ENCODE results near the gene EHD4.

The EHD4 gene

DNA sequence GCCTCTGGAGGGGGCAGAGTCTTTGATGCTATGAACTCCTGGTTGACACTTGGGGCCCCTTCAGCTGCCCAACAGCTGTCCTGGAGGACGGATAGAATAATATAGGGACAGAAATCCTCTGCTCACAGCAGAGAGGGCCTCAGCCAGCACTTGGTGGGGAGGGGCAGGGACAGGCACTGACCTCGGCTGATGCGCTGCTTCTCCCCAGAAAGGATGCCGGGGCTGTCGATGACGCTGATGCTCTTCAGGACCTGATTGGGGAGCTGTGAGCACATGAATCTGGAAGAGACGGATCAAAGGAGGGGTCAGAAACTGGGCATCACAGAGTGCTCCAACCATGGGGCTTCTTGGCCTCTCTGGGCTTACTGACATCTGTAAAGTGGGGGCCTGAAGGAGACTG is 29.5 kb downstream of the EHD4 start:
- Mint-ChIP-seq H3K27me3 (no peaks in the 10 kb centered on the region), H3K36me3 (ENCODE audit: insufficient read depth) (peaks cover 43% of the 10 kb centered on the region), H3K4me1 (ENCODE audit: low read depth in 2 of 2) (peaks cover 14 to 19% of the 10 kb centered on the region in 2 donors), H3K9me3 (no peaks in the 10 kb centered on the region), H3K27ac (peak overlapping the region; percentile 76 to 79), H3K4me3 (no peak overlapping the region)
- DNase-seq (no peak), ATAC-seq (replicated peaks) (no peak)

DNA sequence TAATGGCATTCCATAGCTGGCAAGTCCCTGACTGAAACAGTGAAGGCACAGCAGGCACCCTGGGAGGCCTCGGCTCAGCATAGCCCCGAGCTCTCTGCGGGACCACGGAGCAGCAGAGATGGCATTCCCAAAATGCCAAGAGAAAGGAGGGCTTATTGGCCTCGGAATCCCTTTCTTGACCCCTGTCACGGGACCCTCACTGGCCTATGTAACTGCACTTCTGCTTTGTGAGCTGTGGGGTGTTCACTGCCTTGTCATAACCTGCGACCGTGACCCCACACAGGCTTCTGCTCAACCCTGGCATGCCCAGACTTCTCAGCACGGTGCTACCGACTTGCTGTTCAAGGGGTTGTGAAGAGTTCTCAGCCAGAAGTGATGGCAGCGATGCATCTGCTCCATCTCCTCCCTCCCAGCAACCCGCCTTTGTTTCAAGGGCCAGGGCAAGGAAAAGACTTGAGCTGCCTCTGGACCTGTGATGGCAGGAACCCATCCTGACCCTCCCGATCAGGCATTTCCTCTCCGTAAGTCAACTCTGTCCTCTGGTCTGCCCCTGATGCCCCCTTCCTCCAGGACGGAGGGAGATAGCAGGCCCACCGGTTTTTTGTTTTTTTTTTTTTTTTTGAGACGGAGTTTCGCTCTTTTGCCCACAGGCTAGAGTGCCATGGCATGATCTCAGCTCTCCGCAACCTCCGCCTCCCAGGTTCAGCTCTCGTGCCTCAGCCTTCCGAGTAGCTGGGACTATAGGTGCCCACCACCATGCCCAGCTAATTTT is 30.5 kb downstream of the EHD4 start:
- H3K4me1 Mint-ChIP-seq (ENCODE audit: low read depth in 2 of 2), result peaks cover 22 to 29% of the 10 kb centered on the region in 2 donors
- no peaks in the 10 kb centered on the region for H3K9me3 Mint-ChIP-seq
- H3K4me3 Mint-ChIP-seq, result no peak overlapping the region
- DNase-seq, result no peak
- H3K27ac Mint-ChIP-seq, result peak overlapping the region; percentile 76 to 79
- peaks cover 46% of the 10 kb centered on the region for H3K36me3 Mint-ChIP-seq (ENCODE audit: insufficient read depth)
- ATAC-seq (replicated peaks), result no peak
- H3K27me3 Mint-ChIP-seq, result no peaks in the 10 kb centered on the region

DNA sequence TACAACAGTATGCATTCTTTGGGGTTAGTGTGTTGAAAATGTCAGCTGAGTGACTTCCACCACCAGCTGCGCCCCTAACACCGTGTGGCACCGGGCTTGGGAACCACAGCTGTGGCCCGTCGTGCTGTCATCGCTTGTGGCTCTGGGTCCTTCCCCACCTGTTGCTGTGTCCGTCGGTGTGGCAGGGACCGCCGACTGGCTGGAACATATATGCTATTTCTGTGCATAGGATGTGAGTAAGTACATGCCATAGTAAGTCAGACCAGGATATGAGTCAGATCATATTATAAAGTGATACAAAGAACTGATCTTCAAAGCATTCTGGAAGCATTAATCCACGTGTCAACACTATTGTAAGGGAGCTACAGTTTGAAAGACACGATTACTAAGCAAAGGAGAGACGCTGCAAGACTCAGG is 31.9 kb downstream of the EHD4 start:
- Mint-ChIP-seq H3K4me3 (peak overlapping the region; percentile 24 to 58), H3K9me3 (no peaks in the 10 kb centered on the region), H3K36me3 (ENCODE audit: insufficient read depth) (peaks cover 53% of the 10 kb centered on the region), H3K27ac (peak overlapping the region; percentile 76 to 98), H3K4me1 (ENCODE audit: low read depth in 2 of 2) (peaks cover 33 to 43% of the 10 kb centered on the region in 2 donors), H3K27me3 (no peaks in the 10 kb centered on the region)
- peak; percentile 31 to 35 (median 33) for DNase-seq
- peak; percentile 25 for ATAC-seq (replicated peaks)

DNA sequence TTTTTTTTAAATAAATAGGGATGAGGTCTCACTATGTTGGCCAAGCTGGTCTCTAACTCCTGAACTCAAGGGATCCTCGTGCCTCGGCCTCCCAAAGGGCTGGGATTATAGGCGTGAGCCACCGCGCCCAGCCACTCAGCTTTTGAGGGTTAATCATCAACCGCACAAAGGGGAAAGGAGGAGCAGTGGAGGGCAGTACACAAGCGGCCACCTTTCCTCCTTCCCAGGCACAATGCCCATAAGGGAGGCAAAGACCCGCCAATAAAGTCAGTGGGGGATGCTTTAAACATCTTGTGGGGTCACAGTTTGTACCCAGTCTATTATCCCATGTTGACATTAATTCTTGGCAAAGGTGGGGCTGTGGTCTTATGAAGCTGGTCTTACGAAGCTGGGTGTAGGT is 32.4 kb downstream of the EHD4 start:
- no peak for ATAC-seq (replicated peaks)
- no peak for DNase-seq
- Mint-ChIP-seq H3K36me3 (ENCODE audit: insufficient read depth) (peaks cover 52% of the 10 kb centered on the region), H3K9me3 (no peaks in the 10 kb centered on the region), H3K4me1 (ENCODE audit: low read depth in 2 of 2) (peaks cover 35 to 44% of the 10 kb centered on the region in 2 donors), H3K27me3 (no peaks in the 10 kb centered on the region), H3K27ac (peak overlapping the region; percentile 76 to 98), H3K4me3 (peak overlapping the region in 1 of 2 donors; percentile 24)

DNA sequence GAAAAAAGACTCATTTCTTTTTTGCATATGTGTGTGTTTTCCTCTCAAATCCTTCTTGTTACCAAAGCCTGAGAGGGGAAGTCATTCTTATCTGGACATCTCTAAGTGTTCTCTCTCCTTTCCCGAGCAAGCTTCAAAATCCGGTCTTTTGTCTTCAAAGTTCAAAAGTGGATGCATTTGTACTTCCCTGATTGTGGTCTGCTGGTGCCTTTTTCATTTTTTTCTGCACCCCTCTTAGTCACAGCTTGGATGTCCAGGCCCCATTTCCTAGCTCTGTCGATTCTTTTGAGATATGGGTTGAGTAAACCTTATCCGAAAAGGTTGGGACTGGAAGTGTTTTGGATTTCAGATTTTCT is 34.8 kb downstream of the EHD4 start:
- DNase-seq (no peak), ATAC-seq (replicated peaks) (no peak)
- Mint-ChIP-seq H3K27ac (peak overlapping the region; percentile 97 to 98), H3K4me3 (peak overlapping the region; percentile 65 to 69), H3K27me3 (no peaks in the 10 kb centered on the region), H3K36me3 (ENCODE audit: insufficient read depth) (peaks cover 55% of the 10 kb centered on the region), H3K9me3 (no peaks in the 10 kb centered on the region), H3K4me1 (ENCODE audit: low read depth in 2 of 2) (peaks cover 43 to 50% of the 10 kb centered on the region in 2 donors)

DNA sequence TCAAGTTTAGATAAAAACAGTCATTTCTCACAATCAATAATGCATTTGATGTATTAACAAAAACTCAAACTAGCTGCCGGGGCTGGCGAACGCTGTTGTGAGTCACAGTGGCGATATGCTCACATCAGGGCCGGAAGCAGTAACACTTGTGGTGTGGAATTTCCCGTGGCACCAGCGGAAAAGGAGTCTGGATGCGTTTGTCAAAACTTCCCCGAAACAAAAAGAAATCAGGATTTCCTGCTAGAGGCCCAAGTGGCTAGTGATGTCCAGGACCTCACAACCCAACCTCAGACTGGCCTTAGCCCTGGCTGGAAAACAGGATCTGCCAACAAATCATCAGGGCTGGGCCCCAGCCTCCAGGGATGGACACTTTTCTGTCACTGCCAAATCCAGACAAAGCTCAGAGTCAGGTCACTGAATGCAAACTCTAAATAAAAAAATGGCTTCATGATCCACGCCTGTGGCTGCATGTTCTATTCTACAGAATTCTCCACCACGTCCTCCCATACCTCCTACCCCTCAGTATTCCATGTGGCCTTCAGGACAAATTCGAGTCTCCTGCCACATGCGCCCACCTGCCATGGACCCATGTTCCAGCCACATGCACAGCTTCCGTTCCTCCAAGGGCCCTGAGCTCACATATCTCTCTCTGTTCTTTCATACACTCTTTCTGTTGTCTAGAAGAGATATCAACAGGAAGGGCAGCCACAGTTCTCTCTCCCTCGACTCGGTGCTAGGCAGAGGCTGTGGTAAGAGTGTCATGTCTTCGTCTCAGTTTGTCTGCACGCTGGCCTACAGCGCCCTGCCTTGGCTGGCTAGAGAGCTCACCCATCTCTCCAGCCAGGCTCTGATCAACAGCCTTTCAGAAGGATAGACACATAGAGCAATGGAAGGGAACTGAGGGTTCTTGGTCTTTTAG is 35.4 kb downstream of the EHD4 start:
- ATAC-seq (replicated peaks) (peak; percentile 82), DNase-seq (peak; percentile 70 to 76 (median 70))
- Mint-ChIP-seq H3K4me3 (peak overlapping the region; percentile 65 to 69), H3K36me3 (ENCODE audit: insufficient read depth) (peaks cover 53% of the 10 kb centered on the region), H3K9me3 (no peaks in the 10 kb centered on the region), H3K4me1 (ENCODE audit: low read depth in 2 of 2) (peaks cover 43 to 45% of the 10 kb centered on the region in 2 donors), H3K27ac (peak overlapping the region; percentile 97 to 98), H3K27me3 (no peaks in the 10 kb centered on the region)

DNA sequence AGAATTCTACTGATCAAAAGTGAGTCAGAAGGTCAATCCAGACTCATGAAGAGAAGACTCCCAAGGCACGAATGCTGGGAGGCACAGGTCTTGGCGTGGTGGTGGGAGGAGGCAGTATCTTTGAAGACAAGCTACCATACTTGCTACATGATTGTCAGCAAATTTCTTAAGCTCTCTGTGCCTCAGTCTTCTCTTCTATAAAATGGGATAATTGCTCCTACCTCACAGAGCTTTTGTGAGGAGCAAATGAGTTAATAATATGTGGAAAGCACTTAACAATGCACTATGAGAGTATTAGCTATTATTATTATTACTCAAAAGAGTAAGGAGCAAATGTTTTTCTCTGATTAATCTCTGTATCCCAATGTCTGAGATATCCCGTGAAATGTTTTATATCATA is 36.2 kb downstream of the EHD4 start:
- no peak for ATAC-seq (replicated peaks)
- peak overlapping the region; percentile 65 to 69 for H3K4me3 Mint-ChIP-seq
- peaks cover 47% of the 10 kb centered on the region for H3K36me3 Mint-ChIP-seq (ENCODE audit: insufficient read depth)
- H3K27me3 Mint-ChIP-seq, result no peaks in the 10 kb centered on the region
- DNase-seq, result no peak
- no peaks in the 10 kb centered on the region for H3K9me3 Mint-ChIP-seq
- H3K4me1 Mint-ChIP-seq (ENCODE audit: low read depth in 2 of 2), result peaks cover 43 to 45% of the 10 kb centered on the region in 2 donors
- H3K27ac Mint-ChIP-seq, result peak overlapping the region; percentile 97 to 98

DNA sequence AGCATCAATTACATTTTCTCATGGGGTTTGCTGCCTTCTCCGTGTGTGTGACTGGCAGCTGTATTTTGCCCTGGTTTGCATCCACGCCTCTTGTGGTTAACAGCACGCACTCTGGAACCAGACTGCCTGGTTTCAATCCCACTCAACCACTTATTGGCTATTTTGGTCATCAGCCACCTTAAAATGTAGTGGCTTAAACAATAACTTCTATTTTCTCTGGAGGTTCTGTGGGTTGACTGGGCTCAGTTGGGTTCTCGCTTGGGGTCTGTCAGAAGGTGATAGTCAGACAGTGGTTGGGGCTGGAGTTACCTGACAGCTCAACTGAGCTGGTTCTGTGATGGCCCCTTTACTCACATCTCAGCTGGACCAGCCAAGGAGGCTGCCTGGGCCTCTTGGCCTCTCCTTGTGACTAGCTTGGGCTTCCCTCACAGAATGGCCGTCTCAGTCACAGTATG is 36.8 kb downstream of the EHD4 start:
- no peak for DNase-seq
- peak overlapping the region; percentile 65 to 69 for H3K4me3 Mint-ChIP-seq

DNA sequence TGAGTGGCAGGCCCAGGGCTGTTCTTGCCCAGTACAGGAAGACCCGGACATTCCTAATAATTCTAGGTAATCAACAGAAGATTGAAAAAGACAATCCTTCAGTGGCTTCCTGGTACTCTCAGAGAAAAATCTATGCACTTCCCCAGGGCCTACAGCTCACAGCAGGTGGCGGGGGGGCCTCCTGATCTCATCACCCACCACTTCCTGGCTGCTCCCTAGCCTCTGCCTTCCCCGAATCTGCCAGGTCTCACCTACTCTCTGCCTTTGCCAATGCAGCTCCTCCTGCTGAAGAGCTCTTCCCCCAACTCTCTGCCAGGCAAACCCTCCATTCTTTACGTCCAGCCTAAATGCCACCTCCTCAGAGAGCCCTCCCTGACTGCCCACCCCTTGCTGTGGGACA is 37.5 kb downstream of the EHD4 start:
- H3K4me3 Mint-ChIP-seq, result peak overlapping the region; percentile 65 to 69
- ATAC-seq (replicated peaks) (peak; percentile 57), DNase-seq (peak; percentile 60 to 68 (median 61))
- peaks cover 41% of the 10 kb centered on the region for H3K36me3 Mint-ChIP-seq (ENCODE audit: insufficient read depth)
- H3K27ac Mint-ChIP-seq, result peak overlapping the region; percentile 97 to 98
- H3K9me3 Mint-ChIP-seq, result no peaks in the 10 kb centered on the region
- peaks cover 38 to 39% of the 10 kb centered on the region in 2 donors for H3K4me1 Mint-ChIP-seq (ENCODE audit: low read depth in 2 of 2)
- no peaks in the 10 kb centered on the region for H3K27me3 Mint-ChIP-seq

More for the DNA sequence above, 36.8 kb downstream of the EHD4 start:
- H3K4me1 Mint-ChIP-seq (ENCODE audit: low read depth in 2 of 2), result peaks cover 42 to 43% of the 10 kb centered on the region in 2 donors
- no peaks in the 10 kb centered on the region for H3K9me3 Mint-ChIP-seq
- peaks cover 48% of the 10 kb centered on the region for H3K36me3 Mint-ChIP-seq (ENCODE audit: insufficient read depth)
- H3K27ac Mint-ChIP-seq, result peak overlapping the region; percentile 97 to 98
- H3K27me3 Mint-ChIP-seq, result no peaks in the 10 kb centered on the region
- ATAC-seq (replicated peaks), result no peak

DNA sequence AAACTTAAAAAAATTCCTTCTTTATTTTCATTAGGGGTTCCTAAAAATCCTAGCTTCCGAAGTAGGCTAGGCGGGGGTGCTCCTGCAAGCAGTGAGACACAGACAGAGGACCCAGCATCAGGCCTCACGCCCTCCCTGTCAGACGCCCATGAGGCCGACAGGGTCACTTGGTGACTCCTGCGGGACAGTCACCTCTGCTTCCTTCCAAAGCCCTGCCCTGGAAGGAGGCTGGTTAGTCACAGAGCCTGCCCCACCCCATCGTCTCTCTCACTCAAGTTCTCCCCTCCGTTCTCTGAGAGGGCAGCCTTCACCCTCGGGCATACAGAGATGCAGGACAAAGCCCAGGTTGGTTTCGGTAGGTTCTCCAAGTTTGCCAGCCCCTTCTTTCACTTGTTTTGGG is 38.6 kb downstream of the EHD4 start:
- H3K4me3 Mint-ChIP-seq, result peak overlapping the region in 1 of 2 donors; percentile 69
- ATAC-seq (replicated peaks), result no peak
- H3K9me3 Mint-ChIP-seq, result no peaks in the 10 kb centered on the region
- no peaks in the 10 kb centered on the region for H3K27me3 Mint-ChIP-seq
- peaks cover 39% of the 10 kb centered on the region for H3K36me3 Mint-ChIP-seq (ENCODE audit: insufficient read depth)
- DNase-seq, result no peak
- H3K4me1 Mint-ChIP-seq (ENCODE audit: low read depth in 2 of 2), result peaks cover 38 to 39% of the 10 kb centered on the region in 2 donors
- peak overlapping the region; percentile 97 to 98 for H3K27ac Mint-ChIP-seq

DNA sequence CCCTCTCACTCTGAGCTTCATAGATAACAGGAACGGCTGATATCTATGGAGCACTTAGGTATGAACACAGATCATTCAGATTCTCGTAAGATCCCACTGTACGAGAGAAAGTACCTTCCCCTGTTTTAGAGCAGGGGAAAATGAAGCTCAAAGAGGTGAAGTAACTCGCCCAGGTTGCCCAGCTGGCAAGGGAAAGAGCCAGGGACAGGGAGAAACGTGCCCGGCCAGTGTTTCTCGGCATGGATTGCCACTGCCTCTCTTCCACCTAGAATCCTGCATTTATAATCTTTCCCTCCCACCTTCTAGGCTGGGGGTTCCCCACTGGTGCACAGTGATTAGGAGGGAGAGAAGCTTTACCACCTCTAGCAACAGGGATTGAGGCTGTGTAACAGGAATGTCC is 39.0 kb downstream of the EHD4 start:
- ATAC-seq (replicated peaks) (no peak), DNase-seq (no peak)
- Mint-ChIP-seq H3K4me1 (ENCODE audit: low read depth in 2 of 2) (peaks cover 38 to 39% of the 10 kb centered on the region in 2 donors), H3K27me3 (no peaks in the 10 kb centered on the region), H3K36me3 (ENCODE audit: insufficient read depth) (peaks cover 39% of the 10 kb centered on the region), H3K4me3 (no peak overlapping the region), H3K27ac (peak overlapping the region; percentile 97 to 98), H3K9me3 (no peaks in the 10 kb centered on the region)

DNA sequence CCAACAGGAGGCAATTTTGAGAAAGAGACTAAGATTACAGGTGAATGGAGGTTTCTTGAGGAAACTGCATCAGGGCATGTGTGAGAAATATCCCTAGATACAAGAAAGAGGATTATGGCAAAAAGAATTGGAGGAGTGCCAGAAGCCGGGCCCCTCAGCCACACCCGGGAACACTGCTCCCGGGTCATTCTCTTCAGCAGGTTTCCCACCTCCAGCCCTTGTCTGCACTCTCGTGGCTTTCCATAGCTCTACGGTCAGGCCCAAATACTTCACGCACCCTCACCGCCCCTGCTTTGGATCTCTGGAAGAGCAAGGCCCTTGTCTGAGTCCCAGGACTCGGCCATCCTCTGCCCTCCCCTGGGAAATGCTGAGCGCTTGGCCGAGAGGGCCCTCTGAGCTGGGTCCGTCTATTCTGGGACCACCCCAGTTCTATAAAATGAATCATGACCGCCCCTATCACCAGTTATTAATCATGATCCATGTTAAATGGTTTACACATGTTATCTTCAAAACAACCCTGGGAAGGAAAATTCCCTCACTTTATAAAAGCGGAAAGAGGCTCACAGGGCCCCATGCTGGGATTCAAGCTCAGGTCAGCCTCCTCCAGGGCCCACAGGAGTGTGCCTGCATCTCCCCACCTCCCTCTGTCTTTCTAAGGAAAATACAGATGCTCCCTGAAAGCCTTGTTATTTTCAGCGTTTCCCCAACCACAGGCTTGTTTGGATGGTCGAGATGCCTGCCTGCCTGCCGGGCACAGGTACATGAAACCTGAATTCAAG is 39.7 kb downstream of the EHD4 start:
- H3K4me1 Mint-ChIP-seq (ENCODE audit: low read depth in 2 of 2), result peaks cover 34 to 36% of the 10 kb centered on the region in 2 donors
- no peaks in the 10 kb centered on the region for H3K27me3 Mint-ChIP-seq
- DNase-seq, result no peak
- no peak for ATAC-seq (replicated peaks)
- peak overlapping the region; percentile 97 to 98 for H3K27ac Mint-ChIP-seq
- H3K36me3 Mint-ChIP-seq (ENCODE audit: insufficient read depth), result peaks cover 39% of the 10 kb centered on the region
- no peak overlapping the region for H3K4me3 Mint-ChIP-seq
- H3K9me3 Mint-ChIP-seq, result no peaks in the 10 kb centered on the region

DNA sequence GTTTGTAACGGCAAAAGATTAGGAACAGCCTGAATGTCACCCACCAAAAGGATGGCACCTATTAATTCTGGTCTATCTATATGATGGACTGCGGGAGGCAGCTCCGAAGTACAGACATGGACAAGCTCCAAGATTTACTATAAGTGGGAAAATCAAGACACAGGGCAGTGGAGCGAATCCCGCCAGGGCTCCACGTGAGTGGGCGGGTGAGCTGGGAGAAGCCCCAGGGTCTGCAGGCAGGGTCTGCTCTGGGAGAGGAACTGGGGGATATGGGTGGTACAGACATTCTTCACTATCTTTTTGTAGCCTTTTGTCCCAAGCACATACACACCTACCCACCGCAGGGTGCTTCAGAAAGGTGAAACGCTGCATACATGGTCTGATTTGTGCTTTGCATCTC is 40.3 kb downstream of the EHD4 start:
- ATAC-seq (replicated peaks) (no peak), DNase-seq (no peak)
- Mint-ChIP-seq H3K36me3 (ENCODE audit: insufficient read depth) (peaks cover 36% of the 10 kb centered on the region), H3K9me3 (no peaks in the 10 kb centered on the region), H3K27ac (peak overlapping the region; percentile 97 to 98), H3K4me3 (no peak overlapping the region), H3K4me1 (ENCODE audit: low read depth in 2 of 2) (peaks cover 28 to 30% of the 10 kb centered on the region in 2 donors), H3K27me3 (no peaks in the 10 kb centered on the region)
